ENCODE results near the gene ACBD5.
"Not testable (repeated sequence)": the region's sequence is repeated elsewhere in the genome, so short reads cannot be mapped to it uniquely, and the experiment has no call there.

Gene ACBD5

DNA sequence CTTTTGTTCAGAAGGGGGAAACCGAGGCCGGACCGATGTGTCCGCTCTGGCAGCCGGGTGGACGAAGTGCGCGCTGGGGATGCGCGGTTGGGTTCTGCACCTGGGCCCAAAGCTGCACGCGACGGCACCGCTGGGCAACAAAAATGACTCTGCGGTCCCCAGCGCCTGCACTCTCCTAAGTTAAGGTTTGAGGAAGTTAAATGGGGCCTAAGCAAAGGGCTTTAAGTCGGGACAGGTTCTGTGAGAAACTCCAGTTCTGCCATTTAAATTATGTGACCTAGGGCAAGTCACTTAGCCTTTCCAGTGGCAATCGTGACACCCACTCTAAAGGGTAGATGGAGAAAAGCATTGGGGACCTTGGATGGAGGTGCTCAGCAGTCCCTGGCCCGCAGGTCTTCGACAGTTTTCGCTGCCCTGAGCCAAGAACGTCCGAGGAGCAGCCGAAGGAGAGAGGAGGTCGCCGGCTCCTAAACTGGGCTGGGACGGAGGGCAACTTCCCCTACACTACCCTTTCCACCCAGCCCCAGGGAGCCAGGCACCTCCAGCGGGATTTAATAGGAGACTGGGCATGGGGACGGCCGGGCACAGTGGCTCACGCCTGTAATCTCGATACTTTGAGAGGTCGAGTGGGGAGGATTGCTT, 534 bp upstream of the ACBD5 start:
- peak; percentile 1 for DNase-seq

DNA sequence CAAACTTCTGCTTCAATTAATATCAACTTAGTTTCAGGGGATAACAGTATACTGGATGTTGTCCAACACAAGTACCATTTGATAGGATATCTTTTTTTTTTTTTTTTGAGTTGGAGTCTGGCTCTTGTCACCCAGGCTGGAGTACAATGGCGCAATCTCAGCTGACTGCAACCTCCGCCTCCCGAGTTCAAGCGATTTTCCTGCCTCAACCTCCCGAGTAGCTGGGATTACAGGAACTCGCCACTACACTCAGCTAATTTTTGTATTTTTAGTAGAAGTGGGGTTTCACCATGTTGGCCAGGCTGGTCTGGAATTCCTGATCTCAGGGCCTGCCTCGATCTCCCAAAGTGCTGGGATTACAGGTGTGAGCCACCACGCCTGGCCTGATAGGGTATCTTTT, 3.1 kb downstream of the ACBD5 start:
- DNase-seq: not testable (repeated sequence)

DNA sequence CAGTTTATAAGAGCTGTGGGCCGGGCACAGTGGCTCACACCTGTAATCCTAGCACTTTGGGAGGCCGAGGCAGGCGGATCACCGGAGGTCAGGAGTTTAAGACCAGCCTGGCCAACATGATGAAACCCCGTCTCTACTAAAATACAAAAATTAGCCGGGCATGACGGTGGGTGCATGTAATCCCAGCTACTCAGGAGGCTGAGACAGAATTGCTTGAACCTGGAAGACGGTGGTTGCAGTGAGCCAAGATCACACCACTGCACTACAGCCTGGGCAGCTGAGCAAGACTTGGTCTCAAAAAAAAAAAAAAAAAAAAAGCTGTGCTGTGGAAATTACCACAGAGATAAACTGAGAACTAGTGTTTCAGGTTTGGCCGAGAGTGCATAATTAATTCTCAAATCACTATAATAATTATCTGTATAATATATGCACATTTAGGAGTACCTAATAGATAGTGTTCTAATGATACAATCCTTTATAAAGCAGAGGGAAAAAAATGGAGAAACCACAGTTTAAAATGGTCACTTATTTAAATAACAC, 3.9 kb downstream of the ACBD5 start:
- DNase-seq: not testable (repeated sequence)

DNA sequence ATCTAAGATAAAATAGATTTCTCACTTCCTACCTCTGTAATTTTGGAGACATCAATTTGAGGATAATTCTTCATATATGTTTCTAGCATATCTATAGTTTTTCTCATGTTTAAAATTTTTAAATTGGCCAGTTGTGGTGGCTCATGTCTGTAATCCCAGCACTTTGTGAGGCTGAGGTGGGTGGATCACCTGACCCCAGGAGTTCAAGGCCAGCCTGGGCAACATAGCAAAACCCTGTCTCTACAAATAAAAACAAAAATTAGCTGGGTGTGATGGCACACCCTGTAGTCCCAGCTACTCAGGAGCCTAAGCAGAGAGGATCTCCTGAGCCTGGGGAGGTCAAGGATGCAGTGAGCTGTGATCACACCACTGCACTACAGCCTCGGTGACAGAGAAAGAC, 4.9 kb downstream of the ACBD5 start:
- no peak for DNase-seq

DNA sequence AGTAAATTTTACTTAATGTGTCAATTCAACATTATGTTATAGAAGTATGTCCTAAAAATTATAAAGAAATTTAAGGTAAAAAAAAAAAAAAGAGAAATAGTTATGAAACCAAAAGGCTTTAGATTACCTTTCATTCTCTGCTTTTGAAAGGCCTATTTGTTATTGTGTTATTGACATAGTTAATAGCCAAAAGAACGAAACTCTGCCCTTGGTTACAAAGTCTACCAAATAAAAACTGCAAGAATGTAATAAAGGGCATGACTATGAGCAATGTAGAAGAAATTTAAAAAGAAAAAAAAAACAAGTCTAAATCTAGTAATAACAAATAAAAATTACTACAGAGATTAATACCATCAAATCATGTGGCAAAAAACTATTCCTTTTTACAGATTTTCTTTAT, 10.6 kb downstream of the ACBD5 start:
- no peak for DNase-seq

DNA sequence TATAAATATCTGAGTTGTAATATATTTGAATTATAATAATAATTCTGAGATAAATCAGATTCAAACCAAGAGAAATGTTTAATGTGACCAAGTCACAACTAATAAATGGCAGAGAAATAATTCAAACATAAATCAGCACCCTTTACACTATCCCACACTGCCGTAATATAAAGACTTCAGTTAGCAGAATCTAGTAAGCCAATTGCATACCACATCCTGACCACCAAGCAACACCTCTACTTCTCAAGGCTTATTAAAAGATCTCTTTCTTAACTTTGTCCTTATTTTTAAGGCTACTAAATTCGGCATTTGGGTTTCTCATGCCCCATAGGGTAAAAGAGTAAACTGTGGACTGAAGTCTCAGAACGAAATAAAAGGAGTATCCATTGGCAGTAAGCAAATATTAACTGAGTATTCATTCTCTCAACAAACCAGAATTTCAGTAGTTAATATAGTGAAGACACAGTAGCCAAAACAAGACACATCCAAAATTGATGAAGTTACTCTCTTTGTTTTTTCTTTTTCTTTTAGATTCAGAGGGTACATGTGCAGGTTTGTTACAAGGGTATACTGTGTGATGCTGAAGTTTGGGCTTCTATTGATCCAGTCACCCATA, 14.8 kb downstream of the ACBD5 start:
- DNase-seq: no peak

DNA sequence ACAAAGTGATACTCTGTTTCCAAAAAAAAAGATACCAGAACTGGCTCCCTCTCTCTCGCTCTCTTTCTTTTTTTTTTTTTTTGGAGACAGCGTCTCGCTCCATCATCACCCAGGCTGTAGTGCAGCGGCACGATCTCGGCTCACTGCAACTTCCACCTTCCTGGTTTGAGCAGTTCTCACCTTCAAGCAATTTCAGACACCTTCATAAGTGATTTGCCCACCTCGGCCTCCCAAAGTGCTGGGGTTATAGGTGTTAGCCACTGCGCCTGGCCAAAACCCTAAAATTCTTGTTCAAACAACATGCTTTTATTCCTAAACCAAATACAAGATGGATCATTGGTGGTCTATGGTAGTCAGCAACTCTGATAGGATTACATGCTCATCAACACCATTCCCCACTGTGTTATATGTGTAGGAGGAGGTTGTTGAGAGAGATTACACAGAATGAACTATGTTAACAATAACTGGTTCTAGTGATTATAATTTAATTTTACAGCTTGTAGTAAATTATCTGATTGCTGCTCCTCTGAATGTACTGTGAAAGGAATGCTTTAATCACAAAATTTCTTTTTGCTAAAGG, 15.5 kb downstream of the ACBD5 start:
- DNase-seq: no peak

DNA sequence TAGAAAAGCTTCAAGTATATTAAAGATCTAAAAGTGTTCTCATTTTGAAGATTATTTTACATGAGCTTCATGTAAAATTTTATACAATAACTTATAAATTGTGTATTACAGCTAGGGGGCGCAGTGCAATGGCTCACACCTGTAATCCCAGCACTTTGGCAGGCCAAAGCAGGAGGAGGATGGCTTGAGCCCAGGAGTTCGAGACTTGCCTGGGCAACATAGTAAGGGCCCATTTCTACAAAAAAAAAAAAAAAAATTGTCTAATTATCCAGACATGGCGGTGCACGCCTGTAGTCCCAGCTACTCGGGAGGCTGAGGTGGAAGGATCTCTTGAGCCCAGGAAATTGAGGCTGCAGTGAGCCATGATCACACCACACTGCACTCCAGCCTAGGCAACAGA, 16.6 kb downstream of the ACBD5 start:
- peak; percentile 34 for DNase-seq

DNA sequence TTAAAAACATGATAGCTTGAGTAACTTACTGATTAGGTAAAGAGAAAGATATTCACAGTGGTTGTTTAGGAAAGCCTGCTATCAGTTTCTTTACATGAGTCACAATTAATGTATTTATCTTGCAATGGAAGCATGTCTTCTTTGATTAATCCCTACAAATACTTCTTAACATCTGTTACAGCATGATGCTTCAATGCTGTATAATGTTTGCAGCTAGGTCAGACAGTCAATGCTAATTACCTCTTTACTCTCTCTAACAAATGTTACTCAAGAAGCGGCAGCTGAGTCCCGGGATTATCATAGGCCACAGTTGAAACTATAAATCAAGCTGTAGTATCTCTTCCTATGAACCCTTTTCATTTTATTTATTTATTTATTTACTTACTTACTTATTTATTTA, 33.2 kb downstream of the ACBD5 start:
- DNase-seq: no peak

DNA sequence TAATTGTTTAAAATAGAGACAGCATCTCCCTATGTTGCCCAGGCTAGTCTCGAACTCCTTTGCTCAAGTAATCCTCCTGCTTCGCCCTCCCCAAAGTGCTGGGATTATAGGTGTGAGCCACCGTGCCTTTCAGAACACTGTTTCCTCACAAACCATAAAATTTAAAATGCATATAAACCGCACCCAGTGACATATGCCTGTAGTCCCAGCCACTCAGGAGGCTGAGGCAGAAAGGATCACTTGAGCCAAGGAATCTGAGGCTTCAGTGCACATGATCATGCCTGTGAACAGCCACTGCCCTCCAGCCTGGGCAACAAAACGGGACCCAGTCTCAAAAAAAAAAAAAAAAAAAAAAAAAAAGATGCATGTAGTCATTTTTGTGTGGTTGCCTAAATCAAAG, 36.8 kb downstream of the ACBD5 start:
- DNase-seq: no peak

DNA sequence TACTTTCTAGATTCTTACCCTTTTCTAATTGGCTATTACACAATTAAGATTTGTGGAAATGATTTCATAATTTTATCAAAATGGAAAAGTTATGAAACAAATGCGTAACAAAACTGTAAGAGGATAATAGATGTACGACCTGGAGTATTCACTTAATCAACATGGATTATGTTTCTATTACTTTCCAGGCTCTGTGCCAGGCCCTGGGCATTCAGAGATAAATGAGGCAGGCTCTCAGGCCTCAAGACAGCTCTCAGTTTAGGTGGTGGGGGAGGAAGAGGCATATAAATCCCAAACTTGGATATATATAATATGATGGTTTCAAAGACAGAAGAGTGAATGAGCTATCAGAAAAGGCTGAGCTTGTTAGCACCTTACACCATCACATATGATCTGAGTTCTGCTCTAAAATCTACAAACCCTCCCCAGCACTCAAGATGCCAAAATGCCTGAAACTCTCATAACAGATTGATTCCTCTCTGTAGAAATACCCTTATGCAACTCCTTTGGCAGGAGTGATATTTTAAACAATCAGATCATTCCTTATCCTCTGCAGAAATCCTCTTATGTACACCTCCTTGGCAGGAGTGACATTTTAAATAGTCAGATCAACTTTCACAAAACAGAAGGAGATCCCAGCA, 42.5 kb downstream of the ACBD5 start:
- no peak for DNase-seq

DNA sequence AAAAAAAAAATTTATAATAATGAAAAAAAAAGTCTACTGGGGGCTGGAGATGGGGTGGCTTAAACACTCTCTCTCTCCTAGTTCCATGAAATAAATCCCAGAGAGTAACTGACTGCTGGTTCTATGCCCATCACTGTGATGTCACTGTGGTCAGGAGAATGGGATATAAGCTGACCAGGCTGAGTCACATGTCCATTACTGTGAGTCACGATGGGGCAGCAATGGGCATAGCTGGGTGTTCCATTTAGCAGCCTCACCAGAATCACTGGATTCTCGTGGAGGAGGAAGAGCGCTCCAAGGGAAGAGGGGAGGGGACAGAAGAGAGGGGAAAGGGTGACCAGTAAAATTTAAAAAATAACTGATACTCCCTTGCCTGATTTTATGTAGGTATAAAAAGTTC, 48.3 kb downstream of the ACBD5 start:
- peak; percentile 78 for DNase-seq

DNA sequence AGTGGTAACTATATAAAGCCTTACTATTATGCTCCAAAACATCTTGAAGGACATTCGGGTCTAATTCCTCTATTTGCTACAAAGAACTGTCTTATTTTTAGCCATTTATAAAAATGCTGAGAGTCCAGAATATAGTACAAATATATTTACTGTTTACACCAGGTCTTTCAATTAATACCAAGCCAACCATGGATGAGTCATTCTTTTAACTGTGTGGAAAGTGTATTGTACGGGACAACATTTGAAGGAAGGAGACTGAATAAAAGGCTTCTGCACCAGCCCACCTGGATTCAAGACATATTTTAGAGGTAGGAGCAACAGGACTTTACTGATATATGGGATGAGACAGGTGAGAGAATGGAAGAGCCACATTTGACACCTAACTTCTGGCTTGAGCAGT, 50.1 kb downstream of the ACBD5 start:
- no peak for DNase-seq

DNA sequence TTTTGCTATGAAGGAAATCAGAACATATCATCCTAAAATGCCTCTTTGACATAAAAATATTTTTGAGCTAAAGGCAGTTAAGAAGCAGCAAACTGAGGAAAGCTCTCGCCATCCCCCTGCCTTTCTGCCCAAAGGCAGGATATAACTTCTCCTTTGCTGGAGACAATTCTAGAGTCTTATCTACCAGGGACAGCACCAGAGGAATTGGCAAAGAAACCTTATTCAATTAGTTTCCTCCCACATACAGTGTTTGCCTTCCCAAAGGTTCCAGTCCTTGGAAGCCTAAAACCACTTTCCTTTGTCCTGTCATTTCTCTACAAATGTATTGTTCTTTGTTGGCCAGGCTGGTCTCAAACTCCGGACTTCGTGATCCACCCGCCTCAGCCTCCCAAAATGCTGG, 51.7 kb downstream of the ACBD5 start:
- DNase-seq: no peak

DNA sequence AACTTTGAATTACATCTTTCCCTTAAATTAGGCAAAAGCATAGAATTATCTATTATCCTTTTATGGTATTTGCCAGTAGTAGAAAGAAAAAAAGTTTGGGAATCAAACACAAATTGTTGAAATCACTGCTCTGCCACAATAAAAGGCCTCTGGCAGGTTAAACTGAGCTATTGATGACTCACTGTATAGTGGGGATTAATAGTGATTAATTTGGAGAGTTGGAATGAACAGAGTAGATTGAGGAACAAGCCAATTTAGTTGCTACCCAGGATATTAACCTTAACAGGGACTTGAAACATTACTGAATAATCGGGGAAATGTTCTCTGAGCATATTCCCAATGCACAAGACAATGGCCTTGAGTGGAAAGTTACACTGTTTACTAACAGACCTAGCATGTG, 52.3 kb downstream of the ACBD5 start:
- peak; percentile 0 for DNase-seq

DNA sequence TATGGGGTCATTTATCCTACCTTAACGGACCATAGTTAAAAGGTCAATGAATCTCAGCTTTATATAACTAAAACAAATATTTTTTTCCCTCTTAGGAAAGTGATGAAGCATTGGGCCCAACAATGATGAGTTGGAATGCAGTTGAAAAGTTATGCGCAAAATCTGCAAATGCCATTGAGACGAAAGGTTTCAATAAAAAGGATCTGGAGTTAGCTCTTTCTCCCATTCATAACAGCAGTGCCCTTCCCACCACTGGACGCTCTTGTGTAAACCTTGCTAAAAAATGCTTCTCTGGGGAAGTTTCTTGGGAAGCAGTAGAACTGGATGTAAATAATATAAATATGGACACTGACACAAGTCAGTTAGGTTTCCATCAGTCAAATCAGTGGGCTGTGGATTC, 70.7 kb downstream of the ACBD5 start:
- no peak for DNase-seq

DNA sequence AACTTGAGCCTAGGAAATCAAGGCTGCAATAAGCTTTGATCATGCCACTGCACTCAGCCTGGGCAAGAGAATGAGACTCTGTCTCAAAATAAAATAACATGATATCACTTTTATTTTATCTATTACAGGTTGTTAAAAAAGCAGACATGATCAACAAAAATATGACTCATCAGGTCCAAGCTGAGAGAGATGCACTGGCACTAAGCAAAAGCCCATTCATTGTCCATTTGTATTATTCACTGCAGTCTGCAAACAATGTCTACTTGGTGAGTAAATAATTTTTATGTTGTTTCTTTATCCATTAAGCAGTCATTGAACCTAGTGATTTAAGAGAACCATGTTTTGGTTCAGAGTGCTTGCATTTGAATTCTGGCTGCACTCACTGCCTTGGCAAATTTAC, 82.2 kb downstream of the ACBD5 start:
- DNase-seq: no peak

DNA sequence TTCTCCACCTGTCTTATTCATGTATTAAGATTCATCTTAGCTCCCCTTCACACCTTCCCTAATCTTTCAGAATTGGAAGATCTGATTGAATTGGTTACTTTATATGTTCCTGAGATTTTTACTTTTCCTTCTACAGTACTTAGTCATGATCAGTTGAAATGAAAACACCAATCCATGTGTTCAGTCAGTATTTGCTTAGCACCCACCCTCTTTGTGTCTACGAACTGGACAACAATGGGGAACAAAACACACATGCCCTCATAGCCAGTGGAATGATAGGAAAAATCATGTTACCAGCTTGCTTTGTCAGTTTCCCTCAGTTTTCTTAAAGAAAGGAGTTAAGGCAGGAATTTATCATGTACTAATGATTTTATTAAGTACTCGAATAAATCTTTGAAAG, 83.4 kb downstream of the ACBD5 start:
- no peak for DNase-seq

DNA sequence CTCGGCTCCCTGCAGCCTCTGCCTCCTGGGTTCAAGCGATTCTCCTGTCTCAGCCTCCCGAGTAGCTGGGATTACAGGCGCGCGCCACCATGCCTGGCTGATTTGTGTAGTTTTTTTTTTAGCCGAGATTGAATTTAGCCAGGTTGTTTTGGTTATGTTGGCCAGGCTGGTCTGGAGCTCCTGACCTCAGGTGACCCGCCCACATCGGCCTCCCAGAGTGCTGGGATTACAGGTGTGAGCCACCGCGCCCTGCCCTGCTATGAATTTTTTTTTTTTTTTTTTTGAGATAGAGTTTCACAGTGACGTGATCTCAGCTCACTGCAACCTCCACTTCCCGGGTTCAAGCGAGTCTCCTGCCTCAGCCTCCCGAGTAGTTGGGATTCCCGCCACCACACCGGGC, 84.0 kb downstream of the ACBD5 start:
- DNase-seq: not testable (repeated sequence)

DNA sequence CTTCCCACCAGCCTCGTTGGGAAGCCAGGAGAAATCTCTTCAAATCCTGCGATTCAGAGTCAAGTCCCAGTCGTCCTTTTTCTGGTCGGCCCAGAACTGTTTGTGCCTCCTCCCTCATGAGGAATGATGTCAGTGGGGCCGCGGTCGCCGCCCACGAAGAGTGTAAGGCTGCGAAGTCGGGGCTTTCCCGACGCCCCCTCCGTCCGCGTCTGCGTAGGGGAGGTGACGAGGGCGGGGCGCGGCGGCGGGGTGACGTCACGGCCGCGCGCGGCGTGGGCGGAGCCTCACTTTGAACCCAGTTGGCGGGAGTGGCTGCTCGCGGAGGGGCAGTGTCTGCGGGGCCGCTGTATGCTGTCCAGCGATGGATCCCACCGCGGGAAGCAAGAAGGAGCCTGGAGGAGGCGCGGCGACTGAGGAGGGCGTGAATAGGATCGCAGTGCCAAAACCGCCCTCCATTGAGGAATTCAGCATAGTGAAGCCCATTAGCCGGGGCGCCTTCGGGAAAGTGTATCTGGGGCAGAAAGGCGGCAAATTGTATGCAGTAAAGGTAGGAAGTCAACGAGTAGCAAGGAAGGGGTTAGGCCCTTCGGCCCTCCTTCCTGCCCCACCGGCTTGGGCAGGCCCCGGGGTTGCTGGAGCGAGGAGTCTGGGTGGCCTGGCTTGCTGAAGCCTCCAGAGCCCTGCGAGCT, 85.4 kb downstream of the ACBD5 start, which contains the start of gene MASTL:
Gene MASTL (plus strand): TSS at position 287 of the 689 bp plus-strand sequence. CDS start 75 bp downstream, at position 362.
- DNase-seq: peak; percentile 94

DNA sequence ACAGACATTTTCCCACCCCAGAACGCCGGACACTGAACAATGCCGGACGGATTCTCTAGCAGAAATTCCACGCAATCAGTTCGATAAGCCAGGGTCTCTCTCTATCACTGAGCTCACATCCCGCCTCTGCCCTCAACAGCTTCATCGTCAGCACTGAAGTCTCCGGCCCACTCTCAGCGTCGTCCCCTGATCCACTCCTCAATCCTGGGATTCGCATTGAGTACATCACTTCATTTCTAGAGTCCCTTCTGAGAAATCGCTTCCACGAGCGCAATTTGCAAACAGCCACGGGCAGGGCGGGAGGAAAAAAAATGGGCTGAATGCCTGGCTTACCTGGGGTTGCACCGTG, 86.8 kb downstream of the ACBD5 start:
- DNase-seq: peak; percentile 10

DNA sequence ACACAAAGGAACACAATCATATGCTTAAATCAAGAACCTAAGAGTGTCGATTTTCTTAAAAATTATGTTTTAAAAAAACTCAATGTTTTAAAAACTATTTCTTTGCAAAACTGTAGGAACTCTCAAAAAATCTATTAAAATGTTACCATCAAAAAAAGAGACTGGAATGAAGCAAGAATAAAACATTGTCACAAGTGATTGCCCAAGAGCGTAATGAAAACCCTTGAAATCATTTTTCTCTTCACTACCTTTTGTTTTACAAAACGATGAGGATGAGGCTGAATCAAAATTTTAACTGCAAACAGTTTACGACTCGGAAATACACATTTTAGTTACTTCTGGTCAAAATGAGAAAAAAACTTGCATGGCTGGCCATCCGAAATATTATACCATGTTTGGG, 87.3 kb downstream of the ACBD5 start:
- DNase-seq: no peak

DNA sequence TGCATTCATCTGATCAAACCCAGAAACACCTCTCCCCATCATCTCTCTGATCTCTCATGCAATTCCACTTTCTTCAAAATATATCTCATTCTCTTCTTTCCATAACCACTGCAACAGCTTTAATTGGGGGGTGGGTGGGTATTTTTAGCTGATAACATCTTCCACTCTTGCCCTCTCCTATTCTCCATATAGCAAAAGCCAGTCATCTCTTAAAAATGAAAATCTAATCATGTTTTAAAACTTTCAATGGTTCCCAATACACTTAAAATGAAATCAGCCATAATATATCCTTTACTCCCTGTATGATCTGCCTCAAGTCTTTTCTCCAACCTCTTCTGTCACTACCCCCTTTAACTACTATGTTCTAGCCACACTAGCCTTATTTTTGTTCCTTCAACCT, 87.9 kb downstream of the ACBD5 start:
- DNase-seq: no peak

Measured in fibroblast of upper back skin (primary cell).